HG03196 (cell line): Measurements from ENCODE around the gene PLPPR3.
"Not testable (repeated sequence)": the region's sequence is repeated elsewhere in the genome, so short reads cannot be mapped to it uniquely, and the experiment has no call there.

ENCODE experiments used
- ATAC-seq: cut with Tn5 transposase; IDR thresholded peaks from one replicate; pipeline ENCODE4 v1.9.1; 2021; ENCODE audit not compliant: unreplicated experiment

PLPPR3 gene

GRCh38 chr19:853614-854220, 32.0 kb upstream of the PLPPR3 start:
- ATAC-seq: not testable (repeated sequence)

- no peak for ATAC-seq
These were observed 31.3 kb upstream of the PLPPR3 start for GRCh38 chr19:853014-853585.

- no peak for ATAC-seq
These were observed 30.6 kb upstream of the PLPPR3 start, which contains the start of gene ELANE for GRCh38 chr19:852136-853013. TSS of gene ELANE (plus strand) at chr19:852303. CDS start at chr19:852329, 26 bp downstream.

GRCh38 chr19:850979-851335, 29.2 kb upstream of the PLPPR3 start:
- no peak for ATAC-seq

GRCh38 chr19:850221-850978, 28.6 kb upstream of the PLPPR3 start:
- no peak for ATAC-seq

- not testable (repeated sequence) for ATAC-seq
These were observed 27.4 kb upstream of the PLPPR3 start for GRCh38 chr19:849195-849594.

GRCh38 chr19:848386-848921, 26.7 kb upstream of the PLPPR3 start:
- ATAC-seq: no peak

- no peak for ATAC-seq
These were observed 24.2 kb upstream of the PLPPR3 start for GRCh38 chr19:845707-846521.

GRCh38 chr19:844546-844971, 22.8 kb upstream of the PLPPR3 start:
- ATAC-seq: no peak

GRCh38 chr19:843836-844545, 22.2 kb upstream of the PLPPR3 start:
- no peak for ATAC-seq

GRCh38 chr19:843180-843835, 21.6 kb upstream of the PLPPR3 start:
- no peak for ATAC-seq

- ATAC-seq: not testable (repeated sequence)
These were observed 21.0 kb upstream of the PLPPR3 start for GRCh38 chr19:842802-843179.

GRCh38 chr19:840519-841206, 18.9 kb upstream of the PLPPR3 start, which contains the start of gene PRTN3:
TSS of gene PRTN3 (plus strand) at chr19:840999. CDS start at chr19:841009, 10 bp downstream.
- no peak for ATAC-seq

- no peak for ATAC-seq
These were observed 13.6 kb upstream of the PLPPR3 start for GRCh38 chr19:835210-835810.

- ATAC-seq: no peak
These were observed 12.5 kb upstream of the PLPPR3 start for GRCh38 chr19:834216-834615.

- ATAC-seq: no peak
These were observed 9.9 kb upstream of the PLPPR3 start for GRCh38 chr19:831407-832369.
